ENCODE data around the gene CAMK1G. TPM values are rescaled to one million over a fixed set of nuclear protein-coding genes. Genes with fewer than 3 reads are reported as not detected.

The CAMK1G gene
- total and polyA plus RNA-seq, 2 experiments from 2014 or later, result 0.32 to 0.76 TPM

DNA sequence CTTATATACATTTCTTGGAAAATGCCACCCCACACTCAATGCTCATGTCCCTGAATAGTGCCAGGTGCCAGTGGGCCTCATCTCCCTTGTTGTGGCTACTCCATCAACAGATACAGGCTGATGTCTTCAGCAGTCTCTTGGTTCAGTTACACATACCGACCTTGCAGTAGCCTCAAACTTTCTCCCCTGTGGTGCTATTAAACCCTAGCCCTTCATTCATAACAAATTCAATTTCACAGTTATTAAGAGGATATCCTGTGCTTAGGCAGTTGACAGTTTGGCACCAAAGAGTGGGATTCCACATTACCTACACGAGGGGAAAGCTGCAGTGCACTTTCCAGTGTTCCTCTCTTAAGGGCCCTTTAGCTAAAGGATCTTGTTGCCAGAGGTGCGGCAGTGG is 35.9 kb upstream of the CAMK1G start:
- Histone ChIP-seq H3K27me3 (ENCODE audit: insufficient read depth) (no peaks in the 10 kb centered on the region), H2AFZ (no peak overlapping the region), H3K4me3 (no peak overlapping the region), H3K4me2 (no peak overlapping the region), H3K36me3 (ENCODE audit: insufficient read depth) (no peaks in the 10 kb centered on the region), H3K27ac (ENCODE audit: low read depth) (no peak overlapping the region), H3K4me1 (ENCODE audit: insufficient read depth) (peaks cover 12% of the 10 kb centered on the region), H4K20me1 (replicated peaks; ENCODE audit: insufficient read depth) (no peaks in the 10 kb centered on the region), H3K9me2 (ENCODE audit: insufficient read depth) (0 out of 2 replicates have a peak, but pooled peaks cover 6% of the 10 kb centered on the region), H3K79me2 (replicated peaks; ENCODE audit: insufficient read depth) (no peaks in the 10 kb centered on the region), H3F3A (replicated peaks; ENCODE audit: low read depth) (no peaks in the 10 kb centered on the region)
- peaks cover 4% of the 10 kb centered on the region for H3K27me3 Mint-ChIP-seq (ENCODE audit: insufficient read depth, low read depth, poor library complexity)
- no peak overlapping the region for H3K4me3 Mint-ChIP-seq
- no peak overlapping the region for H3K27ac Mint-ChIP-seq
- DNase-seq (ENCODE audit: low spot score), result no peak
- peaks cover 20% of the 10 kb centered on the region for H3K4me1 Mint-ChIP-seq
- no peaks in the 10 kb centered on the region for H3K36me3 Mint-ChIP-seq (ENCODE audit: low read depth)
- no peaks in the 10 kb centered on the region for H3K9me3 Mint-ChIP-seq
- TF ChIP-seq STAT1 (IDR thresholded peaks at IDR 0.05; ENCODE audit: unreplicated experiment) (no peak), EZH2 (IDR thresholded peaks at IDR 0.05; ENCODE audit: low read depth, unreplicated experiment) (no peak), EZH2phosphoT487 (IDR thresholded peaks at IDR 0.05; ENCODE audit: unreplicated experiment) (no peak), ZNF462 (CRISPR knock-in tag; IDR thresholded peaks at IDR 0.05) (no peak), ZNF331 (CRISPR knock-in tag; IDR thresholded peaks at IDR 0.05; ENCODE audit: low read depth) (no peak), CREB1 (CRISPR knock-in tag; IDR thresholded peaks at IDR 0.05; ENCODE audit: low read depth) (no peak), CTCF (conservative IDR thresholded peaks at IDR 0.05; ENCODE audit: low read depth in 2 of 2) (no peak), POLR2AphosphoS5 (IDR thresholded peaks at IDR 0.05; ENCODE audit: low read depth) (no peak), ZNF114 (CRISPR knock-in tag; IDR thresholded peaks at IDR 0.05) (no peak)
- TF ChIP-seq, protein P1, sequence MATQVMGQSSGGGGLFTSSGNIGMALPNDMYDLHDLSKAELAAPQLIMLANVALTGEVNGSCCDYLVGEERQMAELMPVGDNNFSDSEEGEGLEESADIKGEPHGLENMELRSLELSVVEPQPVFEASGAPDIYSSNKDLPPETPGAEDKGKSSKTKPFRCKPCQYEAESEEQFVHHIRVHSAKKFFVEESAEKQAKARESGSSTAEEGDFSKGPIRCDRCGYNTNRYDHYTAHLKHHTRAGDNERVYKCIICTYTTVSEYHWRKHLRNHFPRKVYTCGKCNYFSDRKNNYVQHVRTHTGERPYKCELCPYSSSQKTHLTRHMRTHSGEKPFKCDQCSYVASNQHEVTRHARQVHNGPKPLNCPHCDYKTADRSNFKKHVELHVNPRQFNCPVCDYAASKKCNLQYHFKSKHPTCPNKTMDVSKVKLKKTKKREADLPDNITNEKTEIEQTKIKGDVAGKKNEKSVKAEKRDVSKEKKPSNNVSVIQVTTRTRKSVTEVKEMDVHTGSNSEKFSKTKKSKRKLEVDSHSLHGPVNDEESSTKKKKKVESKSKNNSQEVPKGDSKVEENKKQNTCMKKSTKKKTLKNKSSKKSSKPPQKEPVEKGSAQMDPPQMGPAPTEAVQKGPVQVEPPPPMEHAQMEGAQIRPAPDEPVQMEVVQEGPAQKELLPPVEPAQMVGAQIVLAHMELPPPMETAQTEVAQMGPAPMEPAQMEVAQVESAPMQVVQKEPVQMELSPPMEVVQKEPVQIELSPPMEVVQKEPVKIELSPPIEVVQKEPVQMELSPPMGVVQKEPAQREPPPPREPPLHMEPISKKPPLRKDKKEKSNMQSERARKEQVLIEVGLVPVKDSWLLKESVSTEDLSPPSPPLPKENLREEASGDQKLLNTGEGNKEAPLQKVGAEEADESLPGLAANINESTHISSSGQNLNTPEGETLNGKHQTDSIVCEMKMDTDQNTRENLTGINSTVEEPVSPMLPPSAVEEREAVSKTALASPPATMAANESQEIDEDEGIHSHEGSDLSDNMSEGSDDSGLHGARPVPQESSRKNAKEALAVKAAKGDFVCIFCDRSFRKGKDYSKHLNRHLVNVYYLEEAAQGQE (IDR thresholded peaks at IDR 0.05; ENCODE audit: unreplicated experiment), result no peak
- TF ChIP-seq, protein P2, sequence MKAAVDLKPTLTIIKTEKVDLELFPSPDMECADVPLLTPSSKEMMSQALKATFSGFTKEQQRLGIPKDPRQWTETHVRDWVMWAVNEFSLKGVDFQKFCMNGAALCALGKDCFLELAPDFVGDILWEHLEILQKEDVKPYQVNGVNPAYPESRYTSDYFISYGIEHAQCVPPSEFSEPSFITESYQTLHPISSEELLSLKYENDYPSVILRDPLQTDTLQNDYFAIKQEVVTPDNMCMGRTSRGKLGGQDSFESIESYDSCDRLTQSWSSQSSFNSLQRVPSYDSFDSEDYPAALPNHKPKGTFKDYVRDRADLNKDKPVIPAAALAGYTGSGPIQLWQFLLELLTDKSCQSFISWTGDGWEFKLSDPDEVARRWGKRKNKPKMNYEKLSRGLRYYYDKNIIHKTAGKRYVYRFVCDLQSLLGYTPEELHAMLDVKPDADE (IDR thresholded peaks at IDR 0.05), result no peak
- no peak for ATAC-seq
